ENCODE data around the gene SMIM5.

GRCh38 chr17:75622076-75622475 lies 11.2 kb upstream of the SMIM5 start:
- TF ChIP-seq CTCF (IDR thresholded peaks at IDR 0.05) (no peak), POLR2A (IDR thresholded peaks at IDR 0.05) (no peak)
